Heart left ventricle (tissue), 16 donors: ENCODE results near the gene SCRN1. TPM values are rescaled to one million over a fixed set of nuclear protein-coding genes. Genes with fewer than 3 reads are reported as not detected.
A peak's percentile ranks its signal among the peaks of the same experiment; 100 is the strongest.

Source experiments
- ATAC-seq, 4 donors: fragments of 200-7000 bp; cut with Tn5 transposase; one replicate each; pipeline ENCODE4 v1.9.1; 2020 to 2022; ENCODE audit warnings: moderate library complexity in 4 of 4, mild to moderate bottlenecking in 3 of 4, moderate number of reproducible peaks in 1 of 4
- DNase-seq, 5 donors: peaks; one replicate each; pipeline ENCODE4 v3.0.0-alpha.2; 2020
- H3K27ac ChIP-seq, 12 donors: fragments of 200-600 bp; sonication (generic) in 4 of 12; one replicate each; pipeline versions ENCODE4 v1.5.0 to v1.8.0; 2016 to 2022; ENCODE audit warnings: mild to moderate bottlenecking in 2 of 12
- H3K27me3 ChIP-seq, 9 donors: fragments of 200-600 bp; sonication (generic) in 2 of 9; one replicate each; pipeline versions ENCODE4 v1.5.1 to v1.8.0; 2016 to 2022; ENCODE audit warnings: mild to moderate bottlenecking in 3 of 9
- H3K36me3 ChIP-seq, 9 donors: fragments of 200-600 bp; sonication (generic) in 2 of 9; one replicate each; pipeline versions ENCODE4 v1.5.0 to v1.8.0; 2018 to 2022; ENCODE audit warnings: mild to moderate bottlenecking in 2 of 9
- H3K4me1 ChIP-seq, 12 donors: fragments of 200-600 bp; sonication (generic) in 4 of 12; one replicate each; pipeline versions ENCODE4 v1.5.0 to v1.8.0; 2016 to 2022; ENCODE audit warnings: mild to moderate bottlenecking in 3 of 12
- H3K4me3 ChIP-seq, 12 donors: fragments of 200-600 bp; sonication (generic) in 4 of 12; one replicate each; pipeline versions ENCODE4 v1.5.0 to v1.8.0; 2017 to 2022; ENCODE audit warnings: mild to moderate bottlenecking in 9 of 12, moderate library complexity in 4 of 12
- H3K9me3 ChIP-seq, 12 donors: fragments of 200-600 bp; sonication (generic) in 4 of 12; one replicate each; pipeline versions ENCODE4 v1.5.0 to v1.8.0; 2016 to 2022; ENCODE audit warnings: mild to moderate bottlenecking in 1 of 12
- POLR2A ChIP-seq, 2 donors: fragments of 450-650 bp; IDR thresholded peaks; one replicate each; pipeline ENCODE4 v1.6.1; 2017; ENCODE audit warnings: antibody characterized with exemption in 2 of 2, mild to moderate bottlenecking in 2 of 2, moderate library complexity in 2 of 2
- WGBS, 4 donors: extraction: QIAGEN DNeasy Blood & Tissue Kit in 2 of 4; methylation state at CpG; one replicate each; pipeline versions ENCODE4 v1.1.5 to v1.1.7; 2013 to 2018; 5-methylcytosine and 5-hydroxymethylcytosine counted together
- intact Hi-C, 10 donors: fragments of 100-400 bp; cut with DNase I; formaldehyde crosslinking; loops; one replicate each; pipeline versions ENCODE4 v1.11.1 to v1.14.2; 2022
- polyA plus RNA-seq, 2 donors: library from polyadenylated mRNA; stranded (reverse); fragments of 200-250 nt; gene quantifications; one replicate each; pipeline ENCODE4 v1.2.3, GENCODE V29; 2013
- total RNA-seq, 9 donors: library from RNA; depleted of rRNA in 2 of 9; stranded (reverse); fragments of >200 nt in 2 of 9; fragmentation: NEBNext Ultra II Directional in 3 of 9; extraction: Animal tissue kit (Norgen Biotek cat#: 25700) in 3 of 9; gene quantifications; one replicate each; pipeline versions ENCODE4 v1.1.0 to v1.2.4, GENCODE V29; 2016 to 2023
- TF ChIP-seq, protein P1 (sequence below), 12 donors: fragments of 200-600 bp; sonication (generic) in 4 of 12; IDR thresholded peaks; one replicate each; pipeline versions ENCODE4 v1.5.0 to v1.8.0; 2018 to 2022; ENCODE audit warnings: antibody characterized with exemption in 12 of 12, mild to moderate bottlenecking in 5 of 12
- donor health status: ischemic (EF 13 %, LVEDD 7.1; RV severe dilation, severe dysfunction).
- donor health status: healthy with polysubstance abuse.
- donor health status: DM: no; HTN: yes; CAD: no.
- donor health status: DM: no; HTN: no; CAD: no.
- donor health status: ischemic (EF 25% LVEDD 6.9; RV normal size, moderate dysfunction).
- donor health status: ischemic (EF 25% LVEDD 5.7; RV mildly dilated, moderate dysfunction).
- donor health status: healthy.
- donor health status: DM: yes; HTN: yes; CAD: no.
- donor health status: ischemic (EF 35%, LVEDD 5.7; RV mildly dilated, moderate dysfunction).
- donor health status: nonischemic (EF 11% LVEDD 7.7; RV severe dilation, severe dysfunction).
- donor health status: DM: yes; HTN: yes; CAD: no.
- donor health status: PGD.
- donor health status: ischemic (EF 29% LVEDD 5.4; RV normal size, mild dysfunction).
- donor health status: nonischemic (EF 23%, LVEDD 6.1; RV moderate dilation, normal function).

SCRN1 gene
- total and polyA plus RNA-seq, 11 donors, result 2.7 to 40.2 (median 20.1) TPM

DNA sequence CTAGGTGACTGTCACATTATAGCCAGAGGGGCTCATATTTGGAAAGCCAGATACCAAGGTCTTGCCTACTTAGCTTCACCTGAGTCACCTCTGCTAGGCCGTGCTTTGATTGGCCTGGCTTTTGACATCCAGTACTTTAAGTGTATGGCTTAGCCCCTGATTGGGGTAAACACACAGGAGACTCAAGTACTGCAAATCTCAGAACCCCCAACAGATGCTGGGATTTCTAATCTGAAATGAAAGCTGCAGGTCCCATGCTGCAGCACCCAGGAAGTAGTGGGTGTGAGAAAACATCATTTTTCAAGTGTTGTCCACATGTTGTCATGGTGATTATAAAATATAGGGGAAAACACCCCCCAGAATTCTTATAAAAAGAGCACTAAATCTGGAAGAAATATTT, 107.1 kb downstream of the SCRN1 start:
- 97 to 100% (median 99%) methylated on average over 1 of the region's 1 CpG for WGBS, 4 donors
- no peak for TF ChIP-seq POLR2A (IDR thresholded peaks at IDR 0.05)
- TF ChIP-seq, protein P1, sequence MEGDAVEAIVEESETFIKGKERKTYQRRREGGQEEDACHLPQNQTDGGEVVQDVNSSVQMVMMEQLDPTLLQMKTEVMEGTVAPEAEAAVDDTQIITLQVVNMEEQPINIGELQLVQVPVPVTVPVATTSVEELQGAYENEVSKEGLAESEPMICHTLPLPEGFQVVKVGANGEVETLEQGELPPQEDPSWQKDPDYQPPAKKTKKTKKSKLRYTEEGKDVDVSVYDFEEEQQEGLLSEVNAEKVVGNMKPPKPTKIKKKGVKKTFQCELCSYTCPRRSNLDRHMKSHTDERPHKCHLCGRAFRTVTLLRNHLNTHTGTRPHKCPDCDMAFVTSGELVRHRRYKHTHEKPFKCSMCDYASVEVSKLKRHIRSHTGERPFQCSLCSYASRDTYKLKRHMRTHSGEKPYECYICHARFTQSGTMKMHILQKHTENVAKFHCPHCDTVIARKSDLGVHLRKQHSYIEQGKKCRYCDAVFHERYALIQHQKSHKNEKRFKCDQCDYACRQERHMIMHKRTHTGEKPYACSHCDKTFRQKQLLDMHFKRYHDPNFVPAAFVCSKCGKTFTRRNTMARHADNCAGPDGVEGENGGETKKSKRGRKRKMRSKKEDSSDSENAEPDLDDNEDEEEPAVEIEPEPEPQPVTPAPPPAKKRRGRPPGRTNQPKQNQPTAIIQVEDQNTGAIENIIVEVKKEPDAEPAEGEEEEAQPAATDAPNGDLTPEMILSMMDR (IDR thresholded peaks at IDR 0.05), result no peak
- peaks cover 0 to 7% (median 0%) of the 10 kb centered on the region in 12 donors for H3K4me1 ChIP-seq
- H3K9me3 ChIP-seq, result no peaks in the 10 kb centered on the region
- DNase-seq (no peak), ATAC-seq (no peak)
- intact Hi-C loops, result no loop called here
- H3K4me3 ChIP-seq, result no peak overlapping the region
- H3K27me3 ChIP-seq, result peaks cover 0 to 2% (median 0%) of the 10 kb centered on the region in 9 donors
- H3K36me3 ChIP-seq, result no peaks in the 10 kb centered on the region
- no peak overlapping the region for H3K27ac ChIP-seq

DNA sequence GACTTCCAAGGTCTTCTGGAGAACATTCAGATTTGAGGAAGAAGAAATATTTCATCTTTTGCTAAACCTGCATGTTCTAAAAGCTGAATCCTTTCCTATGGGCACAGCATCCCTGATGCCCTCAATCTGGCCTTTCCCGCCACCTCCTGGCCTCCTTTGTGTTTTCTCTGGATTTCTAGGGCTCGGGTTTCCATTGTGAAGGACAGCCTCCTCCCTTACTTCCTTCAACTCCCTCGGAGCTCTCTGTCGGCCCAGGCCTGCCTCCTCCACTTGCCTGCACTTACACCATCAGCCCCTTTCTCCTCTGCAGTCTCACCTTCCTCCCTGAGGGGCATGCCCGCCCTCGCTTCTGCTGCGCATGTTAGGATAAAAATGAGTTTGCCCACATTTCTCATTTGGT, 107.9 kb downstream of the SCRN1 start:
- H3K4me1 ChIP-seq, result peaks cover 0 to 9% (median 0%) of the 10 kb centered on the region in 12 donors
- intact Hi-C loops, result no loop called here
- H3K27ac ChIP-seq, result no peak overlapping the region
- peaks cover 0 to 2% (median 0%) of the 10 kb centered on the region in 9 donors for H3K27me3 ChIP-seq
- H3K36me3 ChIP-seq, result no peaks in the 10 kb centered on the region
- H3K9me3 ChIP-seq, result no peaks in the 10 kb centered on the region
- H3K4me3 ChIP-seq, result no peak overlapping the region
- ATAC-seq (no peak), DNase-seq (no peak)
- no peak for TF ChIP-seq POLR2A (IDR thresholded peaks at IDR 0.05)
- TF ChIP-seq, protein P1 (IDR thresholded peaks at IDR 0.05), result peak in 1 of 12 donors; percentile 19
- 77 to 83% (median 79%) methylated on average over 7 of the region's 7 CpGs for WGBS, 4 donors

DNA sequence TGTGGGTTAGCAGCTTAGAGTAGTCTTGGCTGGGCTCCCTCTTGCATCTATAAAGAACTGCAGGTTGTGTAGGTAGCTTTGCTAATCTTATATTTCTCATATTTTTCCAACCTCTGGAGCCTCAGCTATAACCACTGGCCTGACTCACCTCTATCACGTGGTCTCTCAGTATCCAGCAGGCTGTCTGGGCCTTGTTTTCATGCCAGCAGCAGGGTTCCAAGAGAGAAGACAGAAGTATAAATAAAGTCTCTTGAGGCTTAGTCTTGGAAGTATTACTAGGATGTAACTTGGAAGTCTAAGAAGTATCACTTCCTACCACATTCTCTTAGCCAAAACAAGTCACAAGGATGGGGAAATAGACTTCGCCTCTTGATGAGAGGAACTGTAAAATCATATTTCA, 110.0 kb downstream of the SCRN1 start:
- H3K36me3 ChIP-seq, result no peaks in the 10 kb centered on the region
- intact Hi-C loops, result loop anchor here in 1 of 10 donors (5.0 kb wide), 1 partner anchor 127 kb away; no protein-coding TSS in a partner anchor
- peaks cover 0 to 9% (median 0%) of the 10 kb centered on the region in 12 donors for H3K4me1 ChIP-seq
- ATAC-seq, result peak; percentile 9 to 77 (median 60)
- peaks cover 0 to 2% (median 0%) of the 10 kb centered on the region in 9 donors for H3K27me3 ChIP-seq
- no peaks in the 10 kb centered on the region for H3K9me3 ChIP-seq
- H3K27ac ChIP-seq, result no peak overlapping the region
- WGBS, 4 donors, result 54 to 66% (median 59%) methylated on average over 2 of the region's 2 CpGs
- DNase-seq, result peak in 3 of 5 donors; percentile 40 to 52 (median 52)
- no peak overlapping the region for H3K4me3 ChIP-seq
- TF ChIP-seq, protein P1 (IDR thresholded peaks at IDR 0.05), result no peak
- no peak for TF ChIP-seq POLR2A (IDR thresholded peaks at IDR 0.05)

DNA sequence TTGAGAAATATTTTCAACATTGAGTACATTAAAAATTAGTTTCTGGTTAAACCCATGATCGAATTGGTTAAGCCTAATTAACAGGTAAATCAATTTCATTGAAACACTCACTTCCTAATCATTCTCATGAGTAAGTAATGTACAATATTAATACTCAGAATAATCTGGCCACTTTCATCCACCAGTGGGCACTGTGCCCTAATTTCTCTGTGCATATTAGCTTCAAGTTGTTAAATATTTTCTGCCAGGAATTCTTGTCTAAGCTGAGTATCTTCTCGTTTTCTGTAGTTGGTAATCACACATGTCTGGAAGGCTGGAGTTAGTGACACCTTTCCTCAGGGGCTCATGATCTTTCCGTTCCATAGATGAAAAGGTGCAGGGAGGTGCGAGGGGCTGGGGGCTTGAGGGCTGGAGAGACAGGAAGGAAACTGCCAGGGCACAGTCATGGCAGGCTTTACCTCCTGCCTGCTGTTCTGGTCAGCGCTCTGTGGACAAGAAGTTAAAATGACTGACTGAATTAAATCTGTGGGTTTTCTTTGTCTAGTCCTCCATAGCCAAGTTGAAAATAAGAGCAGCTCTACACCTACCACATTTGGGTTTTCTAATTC, 111.4 kb downstream of the SCRN1 start:
- intact Hi-C loops, result loop anchor here in 1 of 10 donors (5.0 kb wide), 1 partner anchor 126 kb away; no protein-coding TSS in a partner anchor

More for the DNA sequence above, 111.4 kb downstream of the SCRN1 start:
- H3K36me3 ChIP-seq, result no peaks in the 10 kb centered on the region
- DNase-seq (no peak), ATAC-seq (no peak)
- H3K4me3 ChIP-seq, result no peak overlapping the region
- H3K27me3 ChIP-seq, result no peaks in the 10 kb centered on the region
- 59 to 74% (median 63%) methylated on average over 5 of the region's 5 CpGs for WGBS, 4 donors
- no peak overlapping the region for H3K27ac ChIP-seq
- TF ChIP-seq, protein P1 (IDR thresholded peaks at IDR 0.05), result peak in 11 of 12 donors; percentile 7 to 58 (median 39)
- TF ChIP-seq POLR2A (IDR thresholded peaks at IDR 0.05), result no peak
- H3K9me3 ChIP-seq, result no peaks in the 10 kb centered on the region
- H3K4me1 ChIP-seq, result peaks cover 0 to 9% (median 0%) of the 10 kb centered on the region in 12 donors
